ENCODE measurements around the gene PIM2.

PIM2 gene

GRCh38 chrX:48918643-48919340 lies at the start of gene PIM2:
TSS of gene PIM2 (minus strand) at chrX:48919024. CDS start at chrX:48918834, 190 bp downstream.
- peak; percentile 92 for DNase-seq

GRCh38 chrX:48968377-48968776 lies 49.6 kb upstream of the PIM2 start:
- no peak for DNase-seq

DNA sequence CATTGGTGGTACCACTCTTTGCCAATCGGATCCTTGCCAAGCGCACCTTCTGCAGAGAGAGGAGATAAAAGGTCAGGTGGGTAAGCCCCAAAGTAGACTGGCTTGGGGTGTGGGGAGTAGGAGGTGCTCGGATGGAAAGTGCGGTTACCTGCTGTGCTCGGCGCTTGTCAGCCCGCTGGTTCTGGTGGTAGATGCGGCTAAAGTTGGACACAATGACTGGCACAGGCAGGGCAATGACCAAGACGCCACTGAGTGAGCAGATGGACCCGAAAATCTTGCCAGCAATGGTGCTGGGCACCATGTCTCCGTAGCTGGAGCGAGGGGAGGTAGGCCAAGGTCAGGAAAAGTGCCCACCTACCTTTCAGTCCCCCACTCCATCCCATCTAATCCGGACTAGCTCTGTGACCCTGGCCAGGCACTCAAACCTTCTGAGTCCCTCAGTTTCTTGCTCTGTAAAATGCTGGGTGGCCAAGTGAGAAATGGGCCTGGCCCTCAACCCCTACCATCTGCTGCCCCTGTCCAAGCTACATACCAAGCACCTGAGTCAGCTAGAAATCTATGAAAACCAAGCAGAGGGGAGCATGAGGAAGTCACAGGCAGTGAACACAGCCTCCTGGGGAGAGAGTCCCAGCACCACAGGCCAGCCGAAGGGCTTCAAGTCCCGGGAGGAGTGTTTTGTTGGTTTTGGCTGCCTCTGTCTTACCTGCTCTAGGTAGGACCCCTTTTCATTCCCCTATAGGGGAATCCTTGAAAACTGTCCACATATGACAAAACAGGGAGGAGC lies 48.2 kb upstream of the PIM2 start:
- no peak for DNase-seq

DNA sequence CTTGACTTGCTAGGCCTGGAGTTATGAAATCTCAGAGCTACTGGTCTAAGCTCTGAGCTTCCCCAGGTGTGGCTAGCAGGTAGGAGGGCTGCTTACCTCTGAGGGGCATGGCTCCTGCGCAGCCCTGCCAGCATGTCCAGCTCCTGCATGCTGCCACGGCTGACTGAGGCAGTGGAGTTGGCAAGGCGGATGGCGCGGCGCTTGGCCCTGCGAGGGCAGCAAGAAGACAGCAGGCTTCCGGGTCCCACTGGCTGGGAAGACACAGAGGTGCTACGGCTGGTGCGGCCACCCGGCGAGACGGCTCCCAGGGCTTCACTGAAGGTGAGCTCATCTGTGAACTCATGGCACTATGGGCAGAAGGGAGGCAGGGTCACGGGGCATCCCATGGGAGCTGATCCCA lies 47.1 kb upstream of the PIM2 start:
- no peak for DNase-seq

GRCh38 chrX:48961585-48962091 lies 42.8 kb upstream of the PIM2 start:
- DNase-seq = no peak

DNA sequence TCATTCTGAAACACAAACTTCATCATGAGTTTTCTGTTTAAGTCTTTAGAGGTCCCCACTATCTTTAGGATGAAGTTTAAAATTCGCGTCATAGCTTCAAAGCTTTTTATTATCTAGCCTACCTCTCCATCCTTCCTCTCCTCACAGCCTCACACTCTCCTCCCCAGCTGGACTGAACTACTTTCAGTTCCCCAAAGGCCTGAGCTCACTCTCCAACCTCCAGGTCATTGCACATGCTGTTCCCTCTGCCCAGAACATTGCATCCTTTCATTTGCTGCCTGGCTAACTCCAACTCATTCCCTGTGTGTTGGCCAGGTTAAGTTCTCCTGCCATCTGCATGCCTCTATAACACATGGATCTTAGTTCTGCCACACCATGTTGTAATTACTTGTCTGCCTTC lies 41.5 kb upstream of the PIM2 start:
- no peak for DNase-seq

- DNase-seq = no peak
These were observed 39.8 kb upstream of the PIM2 start for GRCh38 chrX:48958635-48959094.

- DNase-seq = peak; percentile 93
These were observed 39.2 kb upstream of the PIM2 start for GRCh38 chrX:48957827-48958634.

GRCh38 chrX:48957477-48957826 lies 38.6 kb upstream of the PIM2 start, which contains the start of gene OTUD5:
TSS of gene OTUD5 (minus strand) at chrX:48957607. CDS start at chrX:48957570, 37 bp downstream.
- DNase-seq = peak; percentile 76

GRCh38 chrX:48956728-48957414 lies 38.0 kb upstream of the PIM2 start:
- DNase-seq = peak; percentile 54

DNA sequence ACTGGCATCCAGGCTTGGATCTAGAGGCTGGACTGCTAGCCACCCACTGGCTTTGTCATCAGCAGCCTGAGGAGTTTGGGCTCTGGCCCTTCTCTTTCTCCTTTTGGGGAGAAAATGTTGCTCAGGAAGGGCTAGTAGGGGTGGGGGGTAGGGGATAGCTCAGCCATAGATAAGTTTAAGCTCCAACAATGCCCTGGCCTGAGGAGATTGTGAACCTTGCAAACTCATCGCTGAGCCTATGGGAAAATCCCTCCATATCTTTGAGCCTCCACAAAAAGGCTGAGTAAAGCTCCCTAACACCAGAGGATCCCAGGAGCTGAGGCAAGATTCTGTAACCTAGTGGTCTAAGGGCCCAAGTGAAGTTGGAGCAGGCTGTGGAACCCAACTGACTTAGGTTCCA lies 29.8 kb upstream of the PIM2 start:
- DNase-seq = no peak

GRCh38 chrX:48945517-48946348 lies 26.9 kb upstream of the PIM2 start:
- peak; percentile 53 for DNase-seq

- DNase-seq = no peak
These were observed 24.1 kb upstream of the PIM2 start for GRCh38 chrX:48942895-48943294.

DNA sequence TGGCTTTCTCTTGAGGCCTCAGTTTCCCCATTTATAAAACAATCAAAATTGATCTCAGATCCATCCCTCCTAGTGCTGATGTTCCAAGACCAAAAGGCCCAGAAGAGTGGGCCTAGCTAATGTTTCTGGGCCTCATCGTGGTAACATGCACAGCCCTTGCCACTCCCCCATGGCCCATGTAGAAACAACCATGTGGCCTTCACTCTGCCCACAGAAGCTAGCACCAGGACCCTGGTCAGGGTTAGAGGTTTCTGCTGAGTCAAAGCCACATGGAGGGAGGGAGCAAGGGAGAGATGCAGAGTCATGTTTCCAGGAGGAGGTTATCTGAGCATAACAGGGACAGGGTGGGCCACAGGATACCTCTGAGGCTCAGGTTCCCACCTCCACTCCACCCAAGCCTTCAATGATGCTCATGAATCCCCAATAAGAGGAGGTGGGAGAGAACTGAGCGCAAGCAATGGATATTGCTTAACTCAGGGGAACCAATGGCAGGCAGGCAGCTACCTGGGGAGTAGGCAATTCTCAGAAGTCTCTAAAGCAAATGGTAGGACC lies 21.7 kb upstream of the PIM2 start:
- DNase-seq = no peak

DNA sequence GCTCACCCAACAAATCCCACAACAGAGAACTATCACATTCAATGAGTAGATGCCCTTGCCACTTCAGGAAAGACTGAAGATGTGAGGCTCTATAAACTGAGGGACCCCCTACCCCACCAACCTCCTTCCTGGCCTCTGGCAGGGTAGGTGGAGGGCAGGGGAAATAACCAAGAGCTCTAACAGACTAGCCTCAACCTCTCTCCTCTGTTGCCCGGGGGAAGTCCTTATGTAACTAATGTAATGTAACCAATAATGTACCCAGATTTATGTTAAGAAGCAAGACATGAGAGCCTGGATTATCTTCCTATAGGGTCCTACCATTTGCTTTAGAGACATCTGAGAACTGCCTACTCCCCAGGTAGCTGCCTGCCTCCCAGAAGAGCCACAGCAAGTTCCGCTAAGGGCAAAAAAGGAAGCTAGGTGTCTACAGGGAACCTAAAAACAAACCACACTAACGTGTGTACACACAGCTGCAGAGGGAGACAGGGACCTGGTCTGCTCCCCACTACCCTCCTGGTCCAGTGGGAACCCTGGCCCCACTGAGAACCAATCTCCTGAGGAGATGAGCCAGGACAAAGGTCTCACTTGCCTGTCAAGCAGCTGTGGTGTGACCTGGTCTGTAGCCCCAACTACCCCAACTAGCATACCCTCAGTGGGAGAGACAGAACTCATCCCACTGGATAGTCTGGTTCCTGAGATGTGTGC lies 20.9 kb upstream of the PIM2 start:
- DNase-seq = no peak

DNA sequence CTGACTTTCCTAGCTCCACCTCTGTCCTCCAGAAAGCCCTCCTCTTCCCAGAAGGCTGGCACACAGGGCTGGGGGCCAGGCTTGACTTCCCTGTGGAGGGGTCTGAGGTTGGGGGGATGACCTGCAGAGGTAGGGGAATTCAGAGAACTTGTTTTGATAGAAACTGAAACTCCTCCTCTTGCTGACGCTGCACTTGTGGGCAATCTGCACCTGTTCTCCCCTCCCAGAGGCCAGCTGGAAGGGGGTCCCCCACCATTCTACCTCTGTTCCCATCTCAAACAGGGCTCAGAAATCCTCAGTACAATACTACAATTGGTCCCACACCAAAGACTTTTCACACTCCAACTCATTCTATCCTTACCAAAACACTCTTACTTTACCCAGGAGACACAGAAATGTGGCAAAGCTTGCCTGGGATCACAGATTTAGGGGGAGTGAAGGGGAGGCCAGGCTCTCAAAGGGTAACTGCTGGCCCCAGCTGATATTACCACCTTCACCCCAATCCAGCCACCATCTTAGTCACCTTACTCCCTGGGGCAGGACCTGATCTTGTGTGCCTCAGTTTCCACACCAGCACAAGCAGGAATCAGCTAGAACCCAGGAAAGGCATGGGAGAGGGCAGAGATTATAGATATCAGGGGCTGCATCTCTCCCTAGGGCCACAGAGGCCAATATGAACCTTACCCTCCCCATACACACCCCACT lies 20.0 kb upstream of the PIM2 start:
- peak; percentile 81 for DNase-seq

DNA sequence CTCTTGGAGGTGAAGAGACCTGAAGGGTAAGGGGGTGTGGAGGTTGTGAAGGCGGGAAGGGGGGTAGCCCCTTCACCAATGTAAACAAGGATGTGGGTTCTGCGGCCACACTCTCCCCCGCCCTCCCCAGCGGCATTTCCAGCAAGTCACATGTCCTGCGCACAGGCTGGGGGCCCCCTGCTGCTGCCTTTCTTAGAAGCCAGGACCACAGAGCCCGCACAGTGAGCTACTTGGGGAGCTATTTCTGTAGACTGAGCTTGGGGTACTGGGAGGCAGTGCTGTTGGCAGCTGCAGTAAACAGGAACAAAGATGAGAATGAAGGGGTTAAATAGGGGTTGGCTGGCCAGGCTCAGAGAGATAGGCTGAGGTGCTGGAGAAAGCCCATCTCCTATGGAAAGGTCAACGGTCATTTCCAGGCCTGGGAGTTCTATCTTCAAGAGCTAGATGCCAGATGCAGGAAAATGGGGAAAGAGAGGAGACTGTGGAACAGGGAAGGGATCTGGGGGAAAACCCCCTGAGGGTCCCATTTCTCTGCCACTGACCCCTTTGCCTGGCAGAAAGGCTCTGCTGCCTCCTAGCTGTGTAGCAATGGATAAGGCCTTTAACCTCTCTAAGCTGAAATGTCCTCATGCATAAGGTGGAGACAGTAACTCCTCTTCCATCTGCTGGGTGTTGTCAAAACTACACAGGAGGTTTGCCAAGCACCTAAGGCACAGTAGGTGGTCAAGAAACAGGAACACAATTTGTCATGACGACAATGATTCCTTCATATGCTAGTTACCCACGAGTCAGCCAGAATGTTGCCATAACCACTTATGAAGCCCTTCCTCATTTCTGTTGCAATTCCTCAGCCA lies 18.5 kb upstream of the PIM2 start:
- DNase-seq = peak; percentile 89

- no peak for DNase-seq
These were observed 17.7 kb upstream of the PIM2 start for GRCh38 chrX:48936429-48937053.

DNA sequence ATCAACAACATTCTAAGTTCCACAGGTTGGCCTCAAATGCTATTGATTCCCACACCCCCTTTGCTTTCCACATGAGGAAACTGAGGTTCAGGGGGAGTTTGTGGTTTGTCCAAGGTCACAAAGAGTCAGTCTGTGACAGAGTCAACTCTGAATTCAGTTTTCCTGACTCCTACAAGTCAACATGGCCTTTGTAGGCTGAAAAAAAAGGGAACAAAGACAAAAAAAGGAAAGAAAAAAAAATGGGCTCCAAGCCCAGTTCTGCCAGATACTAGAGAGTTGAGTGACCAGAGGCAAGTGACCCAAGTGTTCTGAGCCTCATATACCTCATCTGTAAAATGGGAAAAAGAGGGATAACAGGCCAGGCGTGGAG lies 16.5 kb upstream of the PIM2 start:
- DNase-seq = no peak

Measured in stimulated activated CD4-positive, alpha-beta T cell treated with anti-CD3 and anti-CD28 coated beads, Interleukin-4, amount 100 ng/mL, for 24 hours (primary cell).